ENCODE measurements around the gene DAPL1. TPM values are rescaled to one million over a fixed set of nuclear protein-coding genes. Genes with fewer than 3 reads are reported as not detected.

Gene DAPL1
- not detected for total RNA-seq

GRCh38 chr2:158795195-158795924 is at the start of gene DAPL1:
TSS of gene DAPL1 (plus strand) at chr2:158795317. CDS start at chr2:158795373, 56 bp downstream.
- DNase-seq: no peak
- Mint-ChIP-seq H3K36me3 (no peaks in the 10 kb centered on the region), H3K4me1 (no peaks in the 10 kb centered on the region), H3K27ac (no peak within 1 kb of the TSS), H3K4me3 (no peak within 1 kb of the TSS), H3K27me3 (peaks cover 21% of the 10 kb centered on the region), H3K9me3 (ENCODE audit: low read depth) (no peaks in the 10 kb centered on the region)
- no peak for ATAC-seq
- CTCF ChIA-PET: no interaction called here

DNA sequence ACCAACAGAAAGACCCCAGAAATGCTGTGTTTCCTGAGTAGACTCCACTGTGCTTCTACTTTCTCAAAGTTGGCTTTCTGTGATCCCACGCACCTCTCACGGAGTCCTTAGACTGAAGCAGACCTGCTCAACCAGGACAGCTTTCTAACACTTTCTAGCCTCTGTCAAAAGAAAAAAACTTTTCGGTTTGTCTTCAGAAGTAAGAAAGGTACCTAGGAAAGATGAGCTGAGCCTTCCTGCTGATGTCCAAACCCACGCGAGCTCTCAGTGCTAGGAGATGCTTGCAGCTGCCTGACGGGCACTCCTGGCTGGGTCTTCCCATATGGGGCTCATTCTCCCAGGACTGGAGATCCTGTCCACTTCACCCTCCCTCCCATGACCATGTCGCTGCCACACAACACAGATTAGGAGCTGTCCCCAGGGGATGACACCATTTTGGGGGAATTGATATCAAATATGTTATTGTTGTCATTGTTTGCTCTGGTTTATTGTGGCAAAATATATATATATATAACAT is 49.2 kb upstream of the DAPL1 start:
- no peak overlapping the region for H3K27ac Mint-ChIP-seq
- no peak overlapping the region for H3K4me3 Mint-ChIP-seq
- no peak for ATAC-seq
- H3K36me3 Mint-ChIP-seq: no peaks in the 10 kb centered on the region
- peaks cover 12% of the 10 kb centered on the region for H3K27me3 Mint-ChIP-seq
- H3K4me1 Mint-ChIP-seq: peaks cover 2% of the 10 kb centered on the region
- CTCF ChIA-PET: interaction anchor here (1.1 to 5.8 kb wide), 8 partner anchors 8 to 725 kb away, joined by 3 to 36 read pairs (median 4); no protein-coding TSS in a partner anchor
- no peaks in the 10 kb centered on the region for H3K9me3 Mint-ChIP-seq (ENCODE audit: low read depth)
- no peak for DNase-seq

- H3K4me3 Mint-ChIP-seq: no peak overlapping the region
- no peak for DNase-seq
- ATAC-seq: no peak
- CTCF ChIA-PET: interaction anchor here (1.2 to 5.8 kb wide), 6 partner anchors 8 to 722 kb away, joined by 3 to 36 read pairs (median 4); no protein-coding TSS in a partner anchor
- H3K27ac Mint-ChIP-seq: no peak overlapping the region
- peaks cover 2% of the 10 kb centered on the region for H3K4me1 Mint-ChIP-seq
- no peaks in the 10 kb centered on the region for H3K36me3 Mint-ChIP-seq
- H3K27me3 Mint-ChIP-seq: peaks cover 12% of the 10 kb centered on the region
- no peaks in the 10 kb centered on the region for H3K9me3 Mint-ChIP-seq (ENCODE audit: low read depth)
Measured at GRCh38 chr2:158746488-158746887, 48.6 kb upstream of the DAPL1 start.

GRCh38 chr2:158747281-158747680 is 47.8 kb upstream of the DAPL1 start:
- peaks cover 12% of the 10 kb centered on the region for H3K27me3 Mint-ChIP-seq
- CTCF ChIA-PET: interaction anchor here (1.5 to 5.8 kb wide), 3 partner anchors 9 to 723 kb away, joined by 4 to 36 read pairs (median 5); no protein-coding TSS in a partner anchor
- no peaks in the 10 kb centered on the region for H3K9me3 Mint-ChIP-seq (ENCODE audit: low read depth)
- no peak for ATAC-seq
- no peaks in the 10 kb centered on the region for H3K36me3 Mint-ChIP-seq
- no peak for DNase-seq
- H3K27ac Mint-ChIP-seq: no peak overlapping the region
- no peak overlapping the region for H3K4me3 Mint-ChIP-seq
- H3K4me1 Mint-ChIP-seq: peaks cover 2% of the 10 kb centered on the region

- DNase-seq: no peak
Measured at GRCh38 chr2:158748926-158749590, 46.1 kb upstream of the DAPL1 start.

GRCh38 chr2:158750458-158751125 is 44.5 kb upstream of the DAPL1 start:
- Mint-ChIP-seq H3K27me3 (peaks cover 11% of the 10 kb centered on the region), H3K9me3 (ENCODE audit: low read depth) (no peaks in the 10 kb centered on the region), H3K27ac (no peak overlapping the region), H3K4me1 (no peaks in the 10 kb centered on the region), H3K36me3 (no peaks in the 10 kb centered on the region), H3K4me3 (no peak overlapping the region)
- CTCF ChIA-PET: no interaction called here
- ATAC-seq (no peak), DNase-seq (no peak)

More at GRCh38 chr2:158748926-158749590, 46.1 kb upstream of the DAPL1 start:
- Mint-ChIP-seq H3K9me3 (ENCODE audit: low read depth) (no peaks in the 10 kb centered on the region), H3K4me1 (no peaks in the 10 kb centered on the region), H3K4me3 (no peak overlapping the region), H3K27me3 (peaks cover 11% of the 10 kb centered on the region), H3K36me3 (no peaks in the 10 kb centered on the region), H3K27ac (no peak overlapping the region)
- CTCF ChIA-PET: interaction anchor here (0.7 to 5.8 kb wide), 2 partner anchors 11 to 725 kb away, joined by 3 to 36 read pairs; no protein-coding TSS in a partner anchor
- no peak for ATAC-seq

GRCh38 chr2:158753641-158754611 is 41.2 kb upstream of the DAPL1 start:
- Mint-ChIP-seq H3K36me3 (no peaks in the 10 kb centered on the region), H3K4me3 (no peak overlapping the region), H3K27me3 (peaks cover 6% of the 10 kb centered on the region), H3K9me3 (ENCODE audit: low read depth) (no peaks in the 10 kb centered on the region), H3K27ac (no peak overlapping the region), H3K4me1 (no peaks in the 10 kb centered on the region)
- ATAC-seq: peak; percentile 55
- no peak for DNase-seq
- CTCF ChIA-PET: interaction anchor here (0.6 to 3.2 kb wide), 15 partner anchors 8 to 1438 kb away, joined by 3 to 24 read pairs (median 3); no protein-coding TSS in a partner anchor

DNA sequence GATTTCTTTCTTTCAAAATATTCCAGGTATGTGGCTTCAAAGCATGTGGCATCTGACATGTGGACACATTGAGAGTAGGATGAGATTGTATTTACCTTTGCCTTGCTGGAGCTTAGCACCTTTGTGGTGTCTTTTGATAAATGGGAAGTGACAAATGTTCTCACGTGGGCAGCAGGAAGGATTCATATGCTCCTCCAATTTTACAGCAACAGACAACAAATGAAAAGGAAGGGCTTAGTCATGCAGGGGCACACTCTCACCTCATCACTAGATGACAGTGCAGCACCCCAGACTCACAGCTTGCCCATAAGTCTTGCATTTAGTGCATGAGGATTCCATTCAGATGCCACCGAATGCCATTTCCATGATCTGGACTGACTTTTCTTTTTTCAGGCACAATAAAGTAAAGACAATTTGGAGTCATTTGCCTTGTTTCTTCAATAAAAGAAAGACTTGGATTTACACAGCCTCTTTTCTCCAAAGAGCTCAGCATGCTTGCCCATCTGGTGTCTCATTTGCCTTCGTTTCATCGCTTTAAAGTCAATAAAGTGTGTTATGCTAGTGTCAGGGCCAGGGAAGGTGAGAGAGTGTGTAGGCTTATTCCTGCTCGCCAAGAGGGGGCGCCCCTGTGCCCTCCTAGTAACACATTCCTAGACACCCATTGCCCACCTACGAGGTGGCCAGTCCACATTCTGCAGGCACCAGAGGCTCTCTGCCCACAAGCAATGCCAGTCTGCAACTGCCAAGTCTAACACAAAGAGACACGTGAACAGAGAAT is 39.6 kb upstream of the DAPL1 start:
- no peaks in the 10 kb centered on the region for H3K4me1 Mint-ChIP-seq
- H3K27ac Mint-ChIP-seq: no peak overlapping the region
- no peaks in the 10 kb centered on the region for H3K36me3 Mint-ChIP-seq
- ATAC-seq: no peak
- peaks cover 10% of the 10 kb centered on the region for H3K27me3 Mint-ChIP-seq
- no peak overlapping the region for H3K4me3 Mint-ChIP-seq
- CTCF ChIA-PET: interaction anchor here (0.7 to 3.1 kb wide), 3 partner anchors 9 to 731 kb away, joined by 3 to 24 read pairs (median 5); no protein-coding TSS in a partner anchor
- DNase-seq: no peak
- H3K9me3 Mint-ChIP-seq (ENCODE audit: low read depth): no peaks in the 10 kb centered on the region

GRCh38 chr2:158756331-158756730 is 38.8 kb upstream of the DAPL1 start:
- no peaks in the 10 kb centered on the region for H3K36me3 Mint-ChIP-seq
- DNase-seq (no peak), ATAC-seq (no peak)
- H3K9me3 Mint-ChIP-seq (ENCODE audit: low read depth): no peaks in the 10 kb centered on the region
- no peaks in the 10 kb centered on the region for H3K4me1 Mint-ChIP-seq
- H3K4me3 Mint-ChIP-seq: no peak overlapping the region
- H3K27ac Mint-ChIP-seq: no peak overlapping the region
- CTCF ChIA-PET: interaction anchor here (2.1 kb wide), 1 partner anchor 10 kb away, joined by 5 read pairs; no protein-coding TSS in a partner anchor
- H3K27me3 Mint-ChIP-seq: peaks cover 10% of the 10 kb centered on the region

DNA sequence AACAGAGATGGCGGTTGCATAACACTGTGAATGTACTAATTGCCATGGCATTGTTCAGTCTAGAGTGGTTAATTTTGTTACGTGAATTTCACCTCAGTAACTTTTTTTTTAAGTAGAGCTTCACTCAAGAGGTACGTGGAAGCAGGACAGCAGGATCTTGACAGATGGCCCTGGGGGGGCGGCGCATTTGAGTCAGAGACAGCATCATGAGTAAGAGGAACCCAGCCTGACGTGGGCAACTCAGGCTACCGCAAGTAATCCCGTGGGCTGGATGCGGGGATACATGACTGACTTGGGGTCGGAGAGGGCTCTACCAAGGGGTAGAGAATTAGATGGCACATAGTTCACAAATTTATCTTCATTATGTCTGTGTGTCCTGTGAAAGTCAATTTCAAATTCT is 38.1 kb upstream of the DAPL1 start:
- Mint-ChIP-seq H3K27me3 (peaks cover 10% of the 10 kb centered on the region), H3K4me1 (no peaks in the 10 kb centered on the region), H3K36me3 (no peaks in the 10 kb centered on the region), H3K4me3 (no peak overlapping the region), H3K27ac (no peak overlapping the region), H3K9me3 (ENCODE audit: low read depth) (no peaks in the 10 kb centered on the region)
- ATAC-seq (no peak), DNase-seq (no peak)
- CTCF ChIA-PET: interaction anchor here (2.1 kb wide), 1 partner anchor 10 kb away, joined by 5 read pairs; no protein-coding TSS in a partner anchor

DNA sequence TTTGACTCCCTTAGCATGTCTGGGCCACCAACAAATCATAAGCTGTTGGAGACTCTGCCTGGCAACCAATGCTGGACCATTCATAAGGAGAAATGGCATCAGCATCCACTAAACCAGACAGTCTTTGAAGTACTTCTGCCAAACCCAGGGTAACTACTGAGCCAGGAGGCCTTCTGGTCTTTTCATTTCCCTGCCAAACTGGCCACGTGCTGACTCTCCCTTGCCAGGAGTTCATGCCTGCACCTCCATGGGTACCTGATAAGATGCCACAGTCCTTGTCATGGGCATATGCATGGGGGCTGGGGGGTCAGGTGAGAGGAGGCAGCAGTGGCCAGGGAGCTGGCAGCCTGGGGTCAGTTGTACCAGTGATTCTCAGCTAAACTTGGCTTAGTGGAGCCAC is 34.2 kb upstream of the DAPL1 start:
- Mint-ChIP-seq H3K4me1 (no peaks in the 10 kb centered on the region), H3K36me3 (no peaks in the 10 kb centered on the region), H3K4me3 (no peak overlapping the region), H3K27me3 (peaks cover 8% of the 10 kb centered on the region), H3K27ac (no peak overlapping the region), H3K9me3 (ENCODE audit: low read depth) (no peaks in the 10 kb centered on the region)
- DNase-seq (no peak), ATAC-seq (no peak)
- CTCF ChIA-PET: interaction anchor here (1.6 kb wide), 1 partner anchor 727 kb away, joined by 3 read pairs; no protein-coding TSS in a partner anchor
